IPS-NIHi7 (cell line): ENCODE measurements around the gene NBPF12.
"Not testable (repeated sequence)": the region's sequence is repeated elsewhere in the genome, so short reads cannot be mapped to it uniquely, and the experiment has no call there.

Experiments used
- DNase-seq: peaks from one replicate; pipeline ENCODE4 v3.0.0; 2012; ENCODE audit warnings: mixed read lengths; ENCODE audit errors: extremely low spot score

NBPF12 gene

GRCh38 chr1:146938242-146938902 lies at the start of gene NBPF12:
Gene NBPF12 (plus strand): TSS chr1:146938324. CDS start chr1:146960144, 21,820 bp downstream.
- DNase-seq: not testable (repeated sequence)

- not testable (repeated sequence) for DNase-seq
Observed at GRCh38 chr1:146891355-146891754, 46.8 kb upstream of the NBPF12 start.

GRCh38 chr1:146892331-146892730 lies 45.8 kb upstream of the NBPF12 start:
- not testable (repeated sequence) for DNase-seq

- DNase-seq: not testable (repeated sequence)
Observed at GRCh38 chr1:146907565-146908261, 30.4 kb upstream of the NBPF12 start.

GRCh38 chr1:146912975-146913374 lies 25.1 kb upstream of the NBPF12 start:
- DNase-seq: peak; percentile 45

GRCh38 chr1:146920811-146921210 lies 17.3 kb upstream of the NBPF12 start:
- DNase-seq: not testable (repeated sequence)

DNA sequence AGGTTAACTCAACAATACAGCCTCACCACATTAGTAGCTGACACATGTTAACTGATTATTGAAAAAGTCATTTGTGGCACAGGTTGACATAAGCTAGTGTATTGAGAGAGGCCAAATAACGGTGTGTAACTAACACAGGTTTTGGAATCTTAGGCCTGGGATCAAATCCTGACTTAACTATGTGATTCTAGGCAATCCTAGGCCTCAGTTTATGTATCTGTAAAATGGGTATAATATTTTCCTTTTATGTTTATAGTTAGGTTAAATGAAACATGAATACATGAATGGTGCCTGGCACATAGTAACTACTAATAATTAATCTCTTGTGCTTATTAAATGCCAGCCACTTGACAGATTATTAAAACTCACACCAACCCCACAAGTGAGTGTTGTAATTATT lies 15.5 kb upstream of the NBPF12 start:
- not testable (repeated sequence) for DNase-seq

- not testable (repeated sequence) for DNase-seq
Observed at GRCh38 chr1:146924106-146924505, 14.0 kb upstream of the NBPF12 start.

DNA sequence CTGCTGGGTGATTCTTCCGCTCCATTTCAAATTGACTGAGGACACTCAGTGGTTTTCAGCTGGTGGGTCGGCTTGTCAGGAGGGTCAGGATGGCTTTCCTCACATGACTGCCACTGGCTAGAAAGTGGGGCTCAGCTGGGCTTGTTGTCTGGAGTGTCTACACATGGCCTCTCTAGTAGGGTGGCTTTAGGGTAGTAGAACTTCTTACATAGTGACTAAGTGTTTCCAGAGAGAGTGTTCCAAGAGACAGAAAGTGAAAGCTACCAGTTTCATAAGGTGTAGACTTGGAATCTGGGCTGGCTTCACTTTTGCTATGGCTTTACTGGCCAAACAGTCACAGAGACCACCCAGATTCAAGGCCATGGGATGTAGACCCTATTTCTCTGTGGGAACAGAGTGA lies 11.7 kb upstream of the NBPF12 start:
- DNase-seq: not testable (repeated sequence)

- DNase-seq: not testable (repeated sequence)
Observed at GRCh38 chr1:146930225-146930624, 7.9 kb upstream of the NBPF12 start.

GRCh38 chr1:146934390-146935223 lies 3.5 kb upstream of the NBPF12 start:
- not testable (repeated sequence) for DNase-seq

GRCh38 chr1:146937462-146937861 lies 662 bp upstream of the NBPF12 start:
- not testable (repeated sequence) for DNase-seq

- not testable (repeated sequence) for DNase-seq
Observed at GRCh38 chr1:146938927-146939786, 1.0 kb downstream of the NBPF12 start.

DNA sequence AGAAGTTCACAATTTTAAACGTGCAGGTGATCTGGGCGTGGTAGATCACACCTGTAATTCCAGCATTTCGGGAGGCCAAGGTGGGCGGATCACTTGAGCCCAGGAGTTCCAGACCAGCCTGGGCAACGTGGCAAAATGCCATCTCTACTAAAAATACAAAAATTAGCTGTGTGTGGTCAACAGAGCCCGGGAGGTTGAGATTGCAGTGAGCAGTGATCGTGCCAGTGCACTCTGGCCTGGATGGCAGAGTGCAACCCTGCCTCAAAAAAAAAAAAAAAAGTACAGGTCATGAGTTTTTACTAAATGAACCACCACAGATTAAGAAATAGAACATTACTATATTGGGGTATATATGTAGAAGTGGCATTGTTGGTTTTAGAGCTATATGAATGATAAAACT lies 2.2 kb downstream of the NBPF12 start:
- DNase-seq: not testable (repeated sequence)

DNA sequence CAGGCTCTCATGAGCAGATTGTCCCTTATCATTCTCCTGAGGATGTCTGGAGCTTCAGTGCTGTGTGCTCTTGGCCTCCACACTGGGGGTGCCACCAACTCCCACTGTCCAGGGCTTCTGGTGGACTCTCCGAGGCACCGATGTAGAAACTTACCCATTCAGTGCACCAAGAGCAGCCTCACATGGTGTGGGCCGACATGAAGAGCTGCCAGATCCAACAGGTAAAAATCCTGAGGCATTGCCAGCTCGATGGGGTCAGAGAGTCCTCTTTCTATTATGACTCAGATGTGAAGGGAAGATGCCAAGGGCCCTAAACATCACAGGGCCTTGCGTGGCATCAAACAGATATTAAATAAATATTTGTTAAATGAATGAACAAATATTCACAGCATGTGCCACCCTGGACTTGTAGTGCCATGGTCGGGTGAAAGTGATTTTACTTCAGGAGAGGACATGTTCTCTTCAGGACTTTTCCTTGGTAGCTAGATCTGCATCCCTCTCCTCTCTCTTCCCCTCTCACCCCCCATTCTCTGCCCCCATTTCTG lies 5.3 kb downstream of the NBPF12 start:
- DNase-seq: not testable (repeated sequence)

GRCh38 chr1:146948127-146948526 lies 10.0 kb downstream of the NBPF12 start:
- not testable (repeated sequence) for DNase-seq

- DNase-seq: not testable (repeated sequence)
Observed at GRCh38 chr1:146964340-146964739, 26.2 kb downstream of the NBPF12 start.

DNA sequence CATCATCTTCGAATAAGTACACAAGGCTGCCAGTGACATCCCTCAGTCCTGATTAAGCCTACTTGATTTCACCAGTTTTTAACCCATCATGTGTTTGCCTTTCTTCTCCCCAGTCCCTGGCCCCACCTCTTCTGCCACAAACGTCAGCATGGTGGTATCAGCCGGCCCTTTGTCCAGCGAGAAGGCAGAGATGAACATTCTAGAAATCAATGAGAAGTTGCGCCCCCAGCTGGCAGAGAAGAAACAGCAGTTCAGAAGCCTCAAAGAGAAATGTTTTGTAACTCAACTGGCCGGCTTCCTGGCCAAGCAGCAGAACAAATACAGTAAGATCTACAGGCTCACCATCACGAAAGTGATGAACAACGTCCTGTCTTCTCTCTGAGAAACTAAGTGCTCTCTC lies 28.2 kb downstream of the NBPF12 start:
- not testable (repeated sequence) for DNase-seq

GRCh38 chr1:146970656-146971055 lies 32.5 kb downstream of the NBPF12 start:
- DNase-seq: not testable (repeated sequence)

DNA sequence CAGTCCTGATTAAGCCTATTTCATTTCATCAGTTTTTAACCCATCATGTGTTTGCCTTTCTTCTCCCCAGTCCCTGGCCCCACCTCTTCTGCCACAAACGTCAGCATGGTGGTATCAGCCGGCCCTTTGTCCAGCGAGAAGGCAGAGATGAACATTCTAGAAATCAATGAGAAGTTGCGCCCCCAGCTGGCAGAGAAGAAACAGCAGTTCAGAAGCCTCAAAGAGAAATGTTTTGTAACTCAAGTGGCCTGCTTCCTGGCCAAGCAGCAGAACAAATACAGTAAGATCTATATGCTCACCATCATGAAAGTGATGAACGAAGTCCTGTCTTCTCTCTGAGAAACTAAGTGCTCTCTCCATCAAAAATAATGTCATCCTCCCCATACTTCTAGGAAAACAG lies 34.6 kb downstream of the NBPF12 start:
- not testable (repeated sequence) for DNase-seq

GRCh38 chr1:146985855-146986254 lies 47.7 kb downstream of the NBPF12 start:
- not testable (repeated sequence) for DNase-seq
